Endodermal cell (in vitro differentiated cells): ENCODE measurements around the gene GSTA2. TPM values are rescaled to one million over a fixed set of nuclear protein-coding genes. Genes with fewer than 3 reads are reported as not detected.

Experiments used
- DNase-seq: peaks from one replicate; pipeline ENCODE4 v3.0.0-alpha.2; 2017
- H3K27ac ChIP-seq: 2 replicates; pipeline ENCODE4 v1.5.1; 2013; ENCODE audit warnings: mild to moderate bottlenecking, low read depth, low read length, moderate library complexity
- H3K27me3 ChIP-seq: 2 replicates; pipeline ENCODE4 v1.6.1; 2013; ENCODE audit warnings: mild to moderate bottlenecking, low read length, moderate library complexity; ENCODE audit not compliant: insufficient read depth, control insufficient read depth, poor library complexity, severe bottlenecking
- H3K36me3 ChIP-seq: 2 replicates; pipeline ENCODE4 v1.7.0; 2013; ENCODE audit warnings: mild to moderate bottlenecking, low read length, moderate library complexity; ENCODE audit not compliant: control insufficient read depth, insufficient read depth
- H3K4me1 ChIP-seq: one replicate; pipeline ENCODE4 v1.7.0; 2013; ENCODE audit warnings: low read length; ENCODE audit not compliant: control insufficient read depth, insufficient read depth
- H3K4me3 ChIP-seq: 2 replicates; pipeline ENCODE4 v1.5.1; 2013; ENCODE audit warnings: mild to moderate bottlenecking, low read length, moderate library complexity
- H3K9ac ChIP-seq: 2 replicates; pipeline ENCODE4 v1.6.1; 2013; ENCODE audit warnings: mild to moderate bottlenecking, low read length, moderate library complexity; ENCODE audit not compliant: poor library complexity, severe bottlenecking; ENCODE audit errors: extremely low read depth
- H3K9me3 ChIP-seq: 2 replicates; pipeline ENCODE4 v1.6.1; 2013; ENCODE audit warnings: mild to moderate bottlenecking, low read length, moderate library complexity; ENCODE audit not compliant: control insufficient read depth
- H3K27ac Mint-ChIP-seq: 2 replicates; pipeline ENCODE4 v1.8.0; 2020; ENCODE audit warnings: mixed read lengths
- H3K27me3 Mint-ChIP-seq: 2 replicates; pipeline ENCODE4 v1.8.0; 2021; ENCODE audit warnings: mild to moderate bottlenecking, mixed read lengths; ENCODE audit not compliant: insufficient read depth
- H3K36me3 Mint-ChIP-seq: 2 replicates; pipeline ENCODE4 v1.8.0; 2020; ENCODE audit warnings: low read depth, mixed read lengths
- H3K4me1 Mint-ChIP-seq: 2 replicates; pipeline ENCODE4 v1.8.0; 2020; ENCODE audit warnings: mixed read lengths
- H3K4me3 Mint-ChIP-seq: 2 replicates; pipeline ENCODE4 v1.8.0; 2020; ENCODE audit warnings: mild to moderate bottlenecking, moderate library complexity, mixed read lengths
- H3K9me3 Mint-ChIP-seq: 2 replicates; pipeline ENCODE4 v1.8.0; 2020; ENCODE audit warnings: mild to moderate bottlenecking, mixed read lengths
- WGBS, 2 experiments: methylation state at CpG; one replicate each; pipeline versions ENCODE4 v1.1.5 to v1.1.7; 2013; ENCODE audit warnings: missing lambda C conversion rate in 2 of 2, mixed read lengths in 1 of 2; ENCODE audit not compliant: insufficient coverage in 1 of 2, insufficient read length in 1 of 2; 5-methylcytosine and 5-hydroxymethylcytosine counted together
- total RNA-seq, 2 donors: library from RNA; stranded (reverse); fragmentation: NEBNext Ultra II Directional in 1 of 2; extraction: Animal tissue kit (Norgen Biotek cat#: 25700) in 1 of 2; gene quantifications; 2 replicates in 1 of 2; 3 replicates in 1 of 2; pipeline ENCODE4 v1.2.1, GENCODE V29; 2021
- TF ChIP-seq, protein P1 (sequence below): fragments of 200-600 bp; sonication (generic); conservative IDR thresholded peaks from 2 replicates; pipeline ENCODE4 v1.5.0; 2021; ENCODE audit warnings: antibody characterized with exemption, mild to moderate bottlenecking

The GSTA2 gene
- total RNA-seq, 2 donors from 2014 or later = 1.6 to 5.0 TPM

DNA sequence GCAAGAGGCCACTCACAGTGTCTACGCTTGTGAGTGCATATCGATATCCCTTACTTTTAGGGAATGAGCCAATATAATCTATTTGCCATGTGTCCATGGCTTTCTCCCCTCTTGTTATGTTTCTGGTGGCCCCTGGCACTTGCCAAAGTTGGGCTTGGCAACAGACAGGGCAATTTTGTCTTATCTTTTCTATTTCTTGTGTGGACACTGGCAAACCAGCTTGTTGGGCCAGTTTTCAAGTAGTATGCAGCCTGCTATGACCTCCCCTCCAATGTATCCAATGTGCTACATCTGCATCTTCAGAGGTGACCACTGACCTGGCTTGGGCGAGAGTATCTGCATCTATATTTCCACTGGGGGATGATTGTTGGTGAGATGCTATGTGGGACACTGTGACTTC is 29.2 kb downstream of the GSTA2 start:
- Mint-ChIP-seq H3K27ac (no peak overlapping the region), H3K36me3 (no peaks in the 10 kb centered on the region), H3K4me3 (no peak overlapping the region), H3K27me3 (no peaks in the 10 kb centered on the region), H3K4me1 (peaks cover 24% of the 10 kb centered on the region), H3K9me3 (no peaks in the 10 kb centered on the region)
- H3K27ac ChIP-seq = no peak overlapping the region
- no peaks in the 10 kb centered on the region for H3K4me1 ChIP-seq
- TF ChIP-seq, protein P1, sequence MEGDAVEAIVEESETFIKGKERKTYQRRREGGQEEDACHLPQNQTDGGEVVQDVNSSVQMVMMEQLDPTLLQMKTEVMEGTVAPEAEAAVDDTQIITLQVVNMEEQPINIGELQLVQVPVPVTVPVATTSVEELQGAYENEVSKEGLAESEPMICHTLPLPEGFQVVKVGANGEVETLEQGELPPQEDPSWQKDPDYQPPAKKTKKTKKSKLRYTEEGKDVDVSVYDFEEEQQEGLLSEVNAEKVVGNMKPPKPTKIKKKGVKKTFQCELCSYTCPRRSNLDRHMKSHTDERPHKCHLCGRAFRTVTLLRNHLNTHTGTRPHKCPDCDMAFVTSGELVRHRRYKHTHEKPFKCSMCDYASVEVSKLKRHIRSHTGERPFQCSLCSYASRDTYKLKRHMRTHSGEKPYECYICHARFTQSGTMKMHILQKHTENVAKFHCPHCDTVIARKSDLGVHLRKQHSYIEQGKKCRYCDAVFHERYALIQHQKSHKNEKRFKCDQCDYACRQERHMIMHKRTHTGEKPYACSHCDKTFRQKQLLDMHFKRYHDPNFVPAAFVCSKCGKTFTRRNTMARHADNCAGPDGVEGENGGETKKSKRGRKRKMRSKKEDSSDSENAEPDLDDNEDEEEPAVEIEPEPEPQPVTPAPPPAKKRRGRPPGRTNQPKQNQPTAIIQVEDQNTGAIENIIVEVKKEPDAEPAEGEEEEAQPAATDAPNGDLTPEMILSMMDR = no peak
- no peak overlapping the region for H3K4me3 ChIP-seq
- H3K9me3 ChIP-seq = no peaks in the 10 kb centered on the region
- H3K9ac ChIP-seq = no peak overlapping the region
- no peak for DNase-seq
- H3K36me3 ChIP-seq = no peaks in the 10 kb centered on the region
- H3K27me3 ChIP-seq = no peaks in the 10 kb centered on the region
- 82 to 97% methylated on average over 2 to 3 of the region's 3 CpGs for WGBS, 2 experiments

DNA sequence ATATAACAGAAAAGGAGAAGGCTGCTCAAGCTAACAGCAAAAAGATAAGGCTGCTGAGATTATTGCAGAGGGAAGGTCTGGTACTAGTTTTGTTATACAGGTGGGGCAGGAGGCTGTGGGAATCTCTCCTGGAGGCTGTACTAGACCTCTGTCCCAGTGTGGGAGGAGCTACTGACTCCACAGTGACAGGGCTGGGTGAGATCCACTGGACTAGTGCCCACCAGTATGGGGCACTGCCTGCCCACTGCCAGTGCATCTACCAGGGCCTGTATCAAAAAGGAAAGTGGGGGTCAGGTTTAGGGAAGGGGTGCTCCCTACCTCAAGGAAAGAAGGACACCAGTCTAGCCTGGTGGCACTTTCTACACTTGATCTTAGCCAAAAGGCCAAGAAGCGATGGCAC is 30.1 kb downstream of the GSTA2 start:
- Histone ChIP-seq H3K27me3 (no peaks in the 10 kb centered on the region), H3K9me3 (no peaks in the 10 kb centered on the region), H3K4me1 (no peaks in the 10 kb centered on the region), H3K4me3 (no peak overlapping the region), H3K9ac (no peak overlapping the region), H3K36me3 (no peaks in the 10 kb centered on the region), H3K27ac (no peak overlapping the region)
- no peak overlapping the region for H3K27ac Mint-ChIP-seq
- H3K4me3 Mint-ChIP-seq = no peak overlapping the region
- no peak for DNase-seq
- peaks cover 28% of the 10 kb centered on the region for H3K4me1 Mint-ChIP-seq
- H3K36me3 Mint-ChIP-seq = no peaks in the 10 kb centered on the region
- TF ChIP-seq, protein P1 = no peak
- WGBS, 2 experiments = 100% methylated on average over 1 of the region's 1 CpG
- H3K27me3 Mint-ChIP-seq = no peaks in the 10 kb centered on the region
- H3K9me3 Mint-ChIP-seq = no peaks in the 10 kb centered on the region

DNA sequence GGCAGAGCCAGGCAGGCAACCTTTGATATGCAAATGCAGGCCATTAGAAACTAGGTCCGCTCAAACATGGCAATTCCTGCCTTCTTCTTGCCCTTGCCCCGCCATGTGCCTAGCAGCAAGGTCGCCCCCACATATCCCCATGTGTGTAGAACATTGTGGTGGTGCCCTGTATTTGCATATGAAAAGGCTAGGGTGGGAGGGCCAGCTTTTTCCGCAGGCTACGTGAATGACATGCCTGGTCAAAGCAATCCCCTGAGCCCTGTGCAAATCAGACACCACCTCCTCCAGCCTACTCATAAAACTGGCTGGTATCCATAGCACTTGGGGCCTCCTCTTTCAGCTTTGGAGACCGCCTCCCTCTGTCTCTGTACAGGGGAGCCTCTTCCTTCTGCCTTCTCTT is 31.6 kb downstream of the GSTA2 start:
- Mint-ChIP-seq H3K27me3 (no peaks in the 10 kb centered on the region), H3K4me1 (peaks cover 35% of the 10 kb centered on the region), H3K27ac (no peak overlapping the region), H3K4me3 (no peak overlapping the region), H3K9me3 (no peaks in the 10 kb centered on the region), H3K36me3 (no peaks in the 10 kb centered on the region)
- H3K27ac ChIP-seq = no peak overlapping the region
- no peak overlapping the region for H3K4me3 ChIP-seq
- H3K27me3 ChIP-seq = no peaks in the 10 kb centered on the region
- TF ChIP-seq, protein P1 = no peak
- peak; percentile 53 for DNase-seq
- H3K9me3 ChIP-seq = no peaks in the 10 kb centered on the region
- WGBS, 2 experiments = 58 to 76% methylated on average over 3 to 6 of the region's 6 CpGs
- peaks cover 3% of the 10 kb centered on the region for H3K4me1 ChIP-seq
- no peak overlapping the region for H3K9ac ChIP-seq
- no peaks in the 10 kb centered on the region for H3K36me3 ChIP-seq
